GM18498 (cell line): Measurements from ENCODE around the gene CBX2.
"Not testable (repeated sequence)": the region's sequence is repeated elsewhere in the genome, so short reads cannot be mapped to it uniquely, and the experiment has no call there.

ENCODE experiments used
- ATAC-seq: cut with Tn5 transposase; IDR thresholded peaks from one replicate; pipeline ENCODE4 v1.9.1; 2021; ENCODE audit warnings: mild to moderate bottlenecking, moderate library complexity; ENCODE audit not compliant: unreplicated experiment

The CBX2 gene

DNA sequence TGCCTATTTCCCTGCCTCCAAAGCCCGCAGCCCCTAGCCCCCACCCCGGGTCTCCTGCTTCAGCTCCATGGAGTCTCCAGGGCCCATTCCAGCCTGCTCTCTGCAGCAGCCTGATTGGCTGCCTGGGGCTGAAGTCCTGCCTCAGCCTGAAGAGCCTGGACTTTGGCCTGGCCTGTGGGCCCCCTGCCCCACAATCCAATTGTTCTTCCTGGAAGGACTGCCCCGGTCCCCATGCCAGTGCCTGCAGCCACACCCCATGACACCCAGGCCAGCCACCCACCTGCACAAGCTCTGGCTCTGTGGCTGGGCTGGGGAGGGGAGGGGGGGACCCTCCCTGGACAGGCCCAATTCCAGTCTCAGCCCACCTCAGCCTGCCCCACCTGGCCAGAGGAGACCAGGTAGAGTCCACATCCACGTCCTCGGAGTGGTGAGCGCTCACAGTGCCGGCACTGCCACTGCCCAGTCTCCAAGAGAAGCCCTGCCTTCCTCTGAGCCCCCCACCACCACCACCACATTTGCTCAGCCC is 34.9 kb upstream of the CBX2 start:
- no peak for ATAC-seq

DNA sequence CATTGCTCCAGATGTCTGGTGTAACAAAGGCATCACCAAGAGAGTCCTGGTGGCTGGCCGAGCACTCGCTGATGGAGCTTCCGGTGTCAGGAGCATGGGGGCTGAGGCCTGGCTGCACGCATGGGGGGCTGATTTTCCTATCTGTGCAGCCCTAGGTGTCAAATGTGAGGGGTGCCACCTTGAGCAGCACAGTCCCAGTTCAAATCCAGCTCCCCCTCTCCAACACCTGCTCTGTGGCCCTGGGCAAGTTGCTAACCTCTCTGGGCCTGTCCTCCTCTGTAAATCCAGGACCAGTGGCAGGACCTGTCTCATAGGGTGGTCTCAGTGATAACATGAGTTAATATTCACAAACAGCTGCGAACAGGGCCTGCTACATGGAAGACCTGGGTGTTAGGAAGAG is 34.3 kb upstream of the CBX2 start:
- no peak for ATAC-seq

- ATAC-seq, result no peak
These were observed 32.3 kb upstream of the CBX2 start for GRCh38 chr17:79745641-79746105.

DNA sequence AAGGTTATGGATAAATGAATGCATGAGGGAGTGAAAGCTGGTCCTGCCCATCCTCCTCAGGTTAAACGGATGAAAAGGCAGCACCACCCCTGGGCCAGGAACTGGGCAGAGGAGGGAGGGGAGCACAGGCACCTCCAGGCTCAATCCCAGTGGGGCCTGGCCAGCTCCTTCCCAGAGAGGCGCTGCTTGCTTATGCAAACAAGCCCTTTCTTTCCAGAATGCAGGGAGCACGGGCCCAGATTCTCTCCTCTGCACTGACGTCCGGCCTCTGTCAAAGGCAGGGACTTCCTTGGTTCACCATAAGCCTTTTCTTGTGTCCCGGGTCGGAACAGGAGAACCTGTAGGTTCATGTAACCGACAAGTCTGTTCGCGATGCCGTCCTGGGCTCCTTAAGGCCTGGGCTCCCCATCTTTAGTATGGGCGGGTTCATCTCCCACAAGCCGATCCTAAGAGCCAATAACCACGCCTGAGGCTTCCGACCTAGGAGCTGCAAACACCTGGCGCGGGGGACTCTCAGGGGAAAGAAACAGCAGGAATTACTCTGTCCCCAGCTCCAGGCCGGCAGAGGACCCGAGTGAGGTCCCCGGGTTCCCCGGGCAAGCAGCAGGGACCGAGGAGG is 30.9 kb upstream of the CBX2 start:
- ATAC-seq, result no peak

DNA sequence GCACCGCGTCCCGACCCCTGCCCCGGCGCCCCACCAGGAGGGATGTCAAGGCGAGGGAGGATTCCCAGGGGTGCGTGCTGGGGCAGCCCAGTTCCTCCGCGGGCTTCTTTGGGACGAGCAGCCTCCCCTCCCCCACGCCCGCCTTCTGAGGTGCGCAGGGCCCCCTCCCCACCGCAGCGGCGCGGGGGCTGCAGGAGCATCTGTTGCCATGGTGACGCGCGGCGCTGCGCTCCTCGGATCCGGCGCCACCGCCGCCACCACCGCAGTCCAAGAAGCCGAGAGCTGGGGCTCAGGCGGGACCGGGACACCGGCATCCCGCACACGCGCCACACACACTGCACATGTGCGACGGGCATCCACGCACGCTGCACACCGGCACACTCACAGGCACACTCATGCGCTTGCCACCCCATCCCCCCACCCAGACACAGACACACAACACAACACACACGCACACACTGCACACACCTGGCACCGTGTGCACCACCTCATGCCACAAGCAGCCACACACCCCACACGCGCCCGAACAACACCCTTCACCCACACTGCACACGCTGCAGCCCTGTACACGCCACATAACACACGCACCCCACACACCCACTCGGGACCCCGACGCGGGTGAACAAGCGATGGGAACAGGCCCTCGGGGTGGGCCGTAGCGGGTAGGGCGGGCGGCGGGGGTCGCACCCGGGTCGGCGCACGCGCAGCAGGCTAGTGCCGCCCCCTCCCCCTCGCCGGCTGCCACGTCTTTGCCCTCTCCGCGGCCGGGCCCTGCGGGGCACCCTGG is 30.2 kb upstream of the CBX2 start:
- no peak for ATAC-seq

GRCh38 chr17:79748295-79749099 is 29.5 kb upstream of the CBX2 start:
- no peak for ATAC-seq

- no peak for ATAC-seq
These were observed 28.7 kb upstream of the CBX2 start for GRCh38 chr17:79749156-79749815.

DNA sequence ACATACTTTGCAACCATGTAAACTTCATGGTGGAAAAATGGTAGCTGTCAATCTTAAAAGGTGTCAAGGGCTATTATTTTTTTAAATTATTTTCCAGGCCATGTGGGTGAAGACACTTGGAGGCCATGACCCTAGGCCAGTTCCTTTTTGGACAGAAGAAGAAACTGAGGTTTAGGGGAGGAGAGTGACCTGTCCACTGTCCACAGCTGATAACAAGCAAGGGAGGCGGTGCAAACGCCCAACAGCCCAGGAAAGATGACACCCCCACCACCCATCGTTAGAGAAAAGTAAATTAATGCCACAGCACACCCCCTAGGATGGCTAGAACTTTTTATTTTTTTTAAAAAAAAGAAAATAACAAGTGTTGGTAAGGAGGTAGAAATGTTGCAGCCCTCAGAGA is 28.0 kb upstream of the CBX2 start:
- no peak for ATAC-seq

GRCh38 chr17:79750650-79751545 is 27.1 kb upstream of the CBX2 start:
- no peak for ATAC-seq

DNA sequence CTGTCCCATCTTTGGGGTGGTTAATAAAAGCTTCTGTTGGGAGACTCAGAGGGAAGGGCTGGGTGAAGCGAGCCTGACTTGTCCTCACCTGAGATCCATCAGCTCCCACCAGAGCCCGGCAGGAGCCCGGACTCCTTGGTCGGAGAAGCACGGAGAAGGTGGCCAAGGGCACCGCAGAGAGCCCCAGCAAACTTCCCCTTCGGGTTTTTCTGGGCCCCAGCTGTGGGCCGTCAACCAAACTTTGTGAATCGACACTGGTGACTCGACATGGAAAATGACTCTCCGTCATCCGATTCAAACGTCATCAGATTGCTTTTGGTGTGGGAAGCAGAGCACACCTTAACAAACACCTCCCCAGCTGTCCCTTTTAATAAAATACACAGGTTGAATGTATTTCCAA is 25.8 kb upstream of the CBX2 start:
- no peak for ATAC-seq

DNA sequence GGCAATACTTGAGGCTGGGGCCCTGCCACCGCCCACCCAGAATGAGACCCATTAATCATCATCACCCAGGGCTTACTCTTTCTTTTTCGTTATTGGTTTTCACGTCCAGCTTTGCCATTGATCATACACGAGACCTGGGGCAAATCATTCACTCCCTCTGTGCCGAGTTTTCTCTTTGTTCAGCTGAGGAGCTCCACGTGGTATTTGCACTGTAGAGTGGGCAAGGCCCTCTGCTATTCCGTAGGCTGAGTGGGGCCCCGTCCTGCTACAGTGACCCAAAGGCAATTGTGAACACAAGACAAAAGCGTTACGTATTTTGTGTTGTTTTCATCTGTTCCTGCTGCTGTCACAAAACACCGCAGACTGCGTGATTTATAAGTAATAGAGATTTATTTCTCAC is 23.6 kb upstream of the CBX2 start:
- no peak for ATAC-seq

GRCh38 chr17:79754903-79755302 is 23.0 kb upstream of the CBX2 start:
- not testable (repeated sequence) for ATAC-seq

GRCh38 chr17:79755591-79755990 is 22.4 kb upstream of the CBX2 start:
- no peak for ATAC-seq

GRCh38 chr17:79757140-79757745 is 20.7 kb upstream of the CBX2 start:
- ATAC-seq, result no peak

DNA sequence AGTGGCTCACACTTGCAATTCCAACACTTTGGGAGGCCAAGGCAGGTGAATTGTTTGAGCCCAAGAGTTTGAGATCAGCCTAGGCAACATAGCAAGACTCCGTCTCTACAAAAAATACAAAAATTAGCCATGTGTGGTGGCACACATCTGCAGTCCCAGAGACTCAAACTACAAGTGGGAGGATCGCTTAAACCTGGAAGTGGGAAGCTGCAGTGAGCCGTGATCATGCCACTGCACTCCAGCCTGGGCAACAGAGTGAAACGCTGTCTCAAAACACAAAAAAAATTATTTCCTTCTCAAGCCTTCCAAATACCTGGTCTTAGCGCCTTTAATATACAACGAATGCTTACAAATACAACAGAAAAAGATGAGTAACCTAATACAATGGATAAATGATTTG is 19.7 kb upstream of the CBX2 start:
- ATAC-seq, result no peak

DNA sequence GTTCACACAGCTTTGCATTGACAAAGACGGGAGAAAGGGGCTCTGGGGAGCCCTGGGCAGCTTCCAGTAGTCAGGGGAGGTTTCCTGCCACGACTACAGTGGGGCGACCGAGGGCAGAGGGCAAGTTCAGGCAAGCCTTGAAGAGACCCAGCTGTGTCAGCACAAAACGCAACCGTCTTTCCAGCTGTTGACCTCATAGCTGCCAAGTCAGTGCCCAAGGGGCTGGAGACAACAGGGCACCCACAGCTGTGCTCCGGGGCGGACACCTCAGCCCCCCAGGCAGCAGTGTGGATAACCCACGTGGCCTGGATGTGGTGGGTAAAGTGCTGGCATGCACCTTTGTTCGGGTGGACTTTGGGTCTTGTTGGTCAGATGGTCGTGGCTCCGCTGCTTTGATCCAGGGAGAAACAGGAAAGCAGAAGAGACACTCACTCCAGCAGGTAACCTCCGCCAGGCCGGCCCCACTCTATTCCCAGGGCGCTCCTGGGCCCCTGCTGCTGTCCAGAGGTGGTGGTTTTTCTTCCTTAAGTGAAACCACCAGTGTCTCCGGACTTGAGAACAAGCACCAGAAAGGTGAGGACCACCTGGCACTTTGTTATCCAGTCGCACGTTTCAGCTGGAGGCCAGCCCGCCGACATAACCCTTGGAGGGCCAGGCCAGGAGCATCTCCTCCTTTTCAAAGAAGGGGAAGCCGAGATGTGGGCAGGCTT is 17.6 kb upstream of the CBX2 start:
- no peak for ATAC-seq

DNA sequence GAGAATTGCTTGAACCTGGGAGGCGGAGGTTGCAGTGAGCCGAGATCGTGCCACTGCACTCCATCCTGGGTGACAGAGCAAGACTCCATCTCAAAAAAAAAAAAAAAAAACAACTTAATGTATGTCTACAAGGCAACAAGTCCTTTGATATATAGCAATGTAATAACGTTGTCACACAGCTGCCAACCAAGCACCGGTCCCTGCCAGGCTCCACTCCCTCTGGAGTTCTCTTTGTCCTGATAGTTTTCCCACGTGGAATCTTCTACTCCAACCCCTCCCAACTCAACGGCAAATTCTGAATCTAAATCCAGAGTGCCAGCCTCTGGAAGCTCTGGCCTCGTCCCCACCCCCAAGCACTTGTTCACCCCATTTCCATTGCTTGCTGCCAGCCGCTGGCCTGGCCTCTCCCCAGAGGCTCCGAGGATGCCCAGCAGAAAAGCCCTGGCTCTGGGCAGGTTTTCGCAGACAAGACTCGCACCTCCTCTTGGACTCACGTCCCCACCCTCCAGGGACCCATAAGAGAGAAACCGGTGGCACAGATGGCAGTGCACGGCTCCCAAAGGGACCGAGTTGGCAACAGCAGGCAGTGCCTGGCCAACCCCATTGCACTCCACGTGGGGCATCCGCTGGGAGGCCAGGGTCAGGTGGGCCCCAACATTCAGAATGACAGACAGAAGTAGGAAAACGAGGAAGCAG is 15.9 kb upstream of the CBX2 start:
- no peak for ATAC-seq

- ATAC-seq, result no peak
These were observed 12.2 kb upstream of the CBX2 start for GRCh38 chr17:79765708-79766107.
